IMR-90 (cell line): ENCODE data around the gene NBEA. TPM values are rescaled to one million over a fixed set of nuclear protein-coding genes. Genes with fewer than 3 reads are reported as not detected.

Experiments
- ATAC-seq: fragments of 200-7000 bp; cut with Tn5 transposase; 2 replicates; pipeline ENCODE4 v1.9.1; 2020; ENCODE audit warnings: low read depth, mild to moderate bottlenecking, moderate library complexity
- BruUV-seq: library from RNA; stranded (reverse); fragments of 400-500 nt; replicated peaks from 2 replicates; lab custom pipeline; 2021; lab: Mats Ljungman, UMichigan
- CTCF ChIA-PET: fragments of 300-600 bp; formaldehyde crosslinking; extraction: SDS; loops from one replicate; lab custom pipeline; 2021; ENCODE audit warnings: antibody characterized with exemption; lab: Yijun Ruan, JAX
- POLR2A ChIA-PET: fragments of 300-600 bp; sonication (Branson Sonifier 250); formaldehyde crosslinking; loops from one replicate; lab custom pipeline; 2022; ENCODE audit warnings: antibody characterized with exemption; ENCODE audit not compliant: unreplicated experiment; lab: Charles Lee
- DNase-seq: peaks from one replicate; pipeline ENCODE4 v3.0.0; 2013
- H2AFZ ChIP-seq: replicated peaks from 2 replicates; pipeline ENCODE3; 2013; ENCODE audit warnings: low read length, mild to moderate bottlenecking; ENCODE audit not compliant: poor library complexity
- H2AK5ac ChIP-seq: 2 replicates; pipeline ENCODE4 v1.6.1; 2013; ENCODE audit warnings: low read depth, low read length, inconsistent platforms
- H2AK9ac ChIP-seq: replicated peaks from 2 replicates; pipeline ENCODE3; 2013; ENCODE audit warnings: mild to moderate bottlenecking, low read depth, low read length, moderate library complexity; ENCODE audit not compliant: poor library complexity
- H2BK120ac ChIP-seq: 2 replicates; pipeline ENCODE4 v1.6.1; 2013; ENCODE audit warnings: low read depth, low read length, inconsistent platforms
- H2BK15ac ChIP-seq: 3 replicates; pipeline ENCODE4 v1.6.1; 2013; ENCODE audit warnings: low read depth, low read length, inconsistent platforms
- H2BK20ac ChIP-seq: 2 replicates; pipeline ENCODE4 v1.6.1; 2013; ENCODE audit warnings: low read depth, mild to moderate bottlenecking, inconsistent platforms, low read length, moderate library complexity
- H2BK5ac ChIP-seq: 2 replicates; pipeline ENCODE4 v1.6.1; 2013; ENCODE audit warnings: mild to moderate bottlenecking, low read depth, low read length, inconsistent platforms; ENCODE audit not compliant: poor library complexity, severe bottlenecking
- H3K14ac ChIP-seq: replicated peaks from 2 replicates; pipeline ENCODE4 v1.6.1; 2013; ENCODE audit warnings: low read depth, low read length, inconsistent platforms
- H3K18ac ChIP-seq: 2 replicates; pipeline ENCODE4 v1.6.1; 2013; ENCODE audit warnings: low read depth, low read length, control low read depth
- H3K23ac ChIP-seq: 2 replicates; pipeline ENCODE4 v1.6.1; 2013; ENCODE audit warnings: low read depth, low read length, inconsistent platforms
- H3K27ac ChIP-seq: 2 replicates; pipeline ENCODE4 v1.5.1; 2013; ENCODE audit warnings: mild to moderate bottlenecking, control low read depth, low read length; ENCODE audit not compliant: insufficient read depth
- H3K27me3 ChIP-seq: 2 replicates; pipeline ENCODE4 v1.6.1; 2013; ENCODE audit warnings: low read length; ENCODE audit not compliant: control insufficient read depth, insufficient read depth
- H3K36me3 ChIP-seq: 2 replicates; pipeline ENCODE4 v1.6.1; 2013; ENCODE audit warnings: low read length, mixed read lengths; ENCODE audit not compliant: control insufficient read depth, insufficient read depth
- H3K4ac ChIP-seq: 2 replicates; pipeline ENCODE4 v1.6.1; 2013; ENCODE audit warnings: low read depth, low read length, inconsistent platforms
- H3K4me1 ChIP-seq: 2 replicates; pipeline ENCODE4 v1.6.1; 2013; ENCODE audit warnings: low read length, mixed read lengths; ENCODE audit not compliant: control insufficient read depth, insufficient read depth
- H3K4me2 ChIP-seq: 2 replicates; pipeline ENCODE4 v1.6.1; 2013; ENCODE audit warnings: low read depth, mild to moderate bottlenecking, control low read depth, low read length, moderate library complexity
- H3K4me3 ChIP-seq: 2 replicates; pipeline ENCODE4 v1.5.1; 2013; ENCODE audit warnings: low read depth, mild to moderate bottlenecking, control low read depth, low read length, moderate library complexity; ENCODE audit not compliant: insufficient read depth
- H3K56ac ChIP-seq: 2 replicates; pipeline ENCODE4 v1.6.1; 2013; ENCODE audit warnings: low read length, inconsistent platforms; ENCODE audit not compliant: insufficient read depth; ENCODE audit errors: extremely low read depth
- H3K79me1 ChIP-seq, 2 experiments: 2 replicates each; pipeline ENCODE4 v1.6.1; 2013; ENCODE audit warnings: low read length in 2 of 2, inconsistent platforms in 1 of 2, low read depth in 1 of 2
- H3K9ac ChIP-seq: 2 replicates; pipeline ENCODE4 v1.6.1; 2013; ENCODE audit warnings: low read depth, low read length, control low read depth
- H3K9me1 ChIP-seq: 2 replicates; pipeline ENCODE4 v1.6.1; 2013; ENCODE audit warnings: low read length, inconsistent platforms; ENCODE audit not compliant: insufficient read depth
- H3K9me3 ChIP-seq: 2 replicates; pipeline ENCODE4 v1.6.1; 2013; ENCODE audit warnings: low read length; ENCODE audit not compliant: control insufficient read depth, insufficient read depth
- H4K20me1 ChIP-seq: 2 replicates; pipeline ENCODE4 v1.6.1; 2013; ENCODE audit warnings: low read length, inconsistent platforms; ENCODE audit not compliant: insufficient read depth
- H4K5ac ChIP-seq: 2 replicates; pipeline ENCODE4 v1.6.1; 2013; ENCODE audit warnings: mild to moderate bottlenecking, low read depth, low read length, control low read depth
- H4K8ac ChIP-seq, 2 experiments: 2 replicates each; pipeline ENCODE4 v1.6.1; 2013; ENCODE audit warnings: low read depth in 2 of 2, low read length in 2 of 2, control low read depth in 1 of 2, inconsistent platforms in 1 of 2
- H4K91ac ChIP-seq: 2 replicates; pipeline ENCODE4 v1.6.1; 2013; ENCODE audit warnings: low read depth, low read length, inconsistent platforms; ENCODE audit not compliant: insufficient read depth
- BHLHE40 ChIP-seq: fragments of 150-350 bp; IDR thresholded peaks from 2 replicates; pipeline ENCODE4 v1.6.1; 2016; ENCODE audit warnings: mild to moderate bottlenecking, low read depth, low read length
- CEBPB ChIP-seq: IDR thresholded peaks from 2 replicates; pipeline ENCODE4 v1.6.1; 2012; ENCODE audit warnings: low read depth, low read length, improper control_type of control experiment
- CHD1 ChIP-seq: IDR thresholded peaks from 2 replicates; pipeline ENCODE4 v1.6.1; 2012; ENCODE audit warnings: low read depth, low read length, improper control_type of control experiment
- CTCF ChIP-seq: conservative IDR thresholded peaks from 2 replicates; pipeline ENCODE4 v1.5.1; 2012; ENCODE audit warnings: mild to moderate bottlenecking, low read depth, low read length, improper control_type of control experiment
- ELK1 ChIP-seq: fragments of 150-350 bp; IDR thresholded peaks from 2 replicates; pipeline ENCODE4 v1.6.1; 2016; ENCODE audit warnings: low read depth, mild to moderate bottlenecking, low read length, moderate library complexity, borderline replicate concordance
- FOS ChIP-seq: fragments of 150-350 bp; IDR thresholded peaks from 2 replicates; pipeline ENCODE4 v1.6.1; 2016; ENCODE audit warnings: low read depth, low read length
- MAFK ChIP-seq: IDR thresholded peaks from 2 replicates; pipeline ENCODE4 v1.6.1; 2012; ENCODE audit warnings: low read depth, low read length, improper control_type of control experiment
- MAZ ChIP-seq: IDR thresholded peaks from 2 replicates; pipeline ENCODE4 v1.6.1; 2012; ENCODE audit warnings: low read depth, mild to moderate bottlenecking, low read length, improper control_type of control experiment, moderate library complexity, borderline replicate concordance
- MXI1 ChIP-seq: IDR thresholded peaks from 2 replicates; pipeline ENCODE4 v1.6.1; 2012; ENCODE audit warnings: low read depth, mild to moderate bottlenecking, low read length, moderate library complexity, borderline replicate concordance
- NFE2L2 ChIP-seq: fragments of 150-350 bp; IDR thresholded peaks from 2 replicates; pipeline ENCODE4 v1.6.1; 2016; ENCODE audit warnings: low read depth, mild to moderate bottlenecking, low read length
- POLR2A ChIP-seq: IDR thresholded peaks from 2 replicates; pipeline ENCODE4 v1.6.1; 2012; ENCODE audit warnings: mild to moderate bottlenecking, low read depth, low read length
- RAD21 ChIP-seq: IDR thresholded peaks from 2 replicates; pipeline ENCODE4 v1.6.1; 2012; ENCODE audit warnings: low read length, improper control_type of control experiment
- RCOR1 ChIP-seq: IDR thresholded peaks from 2 replicates; pipeline ENCODE4 v1.6.1; 2012; ENCODE audit warnings: mild to moderate bottlenecking, low read length, improper control_type of control experiment; ENCODE audit not compliant: insufficient replicate concordance
- RFX5 ChIP-seq: IDR thresholded peaks from 2 replicates; pipeline ENCODE4 v1.8.0; 2012; ENCODE audit warnings: low read depth, mild to moderate bottlenecking, low read length, moderate library complexity
- SMC3 ChIP-seq: fragments of 150-350 bp; IDR thresholded peaks from 2 replicates; pipeline ENCODE4 v1.6.1; 2016; ENCODE audit warnings: low read depth, mild to moderate bottlenecking, antibody characterized with exemption, low read length, moderate library complexity
- USF2 ChIP-seq: fragments of 150-350 bp; IDR thresholded peaks from 2 replicates; pipeline ENCODE4 v1.6.1; 2017; ENCODE audit warnings: mild to moderate bottlenecking, antibody characterized with exemption, low read length, low read depth
- WGBS, 2 experiments: methylation state at CpG; one replicate each; pipeline versions ENCODE4 v1.1.5 to v1.1.7; 2013; ENCODE audit warnings: missing lambda C conversion rate in 2 of 2; ENCODE audit not compliant: insufficient read length in 1 of 2; ENCODE audit errors: extremely low coverage in 2 of 2; 5-methylcytosine and 5-hydroxymethylcytosine counted together
- dilution Hi-C: fragments of 300-500 bp; cut with HindIII; formaldehyde crosslinking; loops from one replicate; pipeline ENCODE4 v1.14.3; 2018; ENCODE audit warnings: low sequenced_read_pairs; ENCODE audit not compliant: unreplicated experiment
- in situ Hi-C: fragments of 300-500 bp; cut with MboI; formaldehyde crosslinking; loops from 3 replicates; pipeline ENCODE4 v1.14.3; 2019; ENCODE audit warnings: low sequenced_read_pairs, inconsistent platforms, mixed read lengths
- intact Hi-C: fragments of 100-400 bp; cut with micrococcal nuclease; formaldehyde crosslinking; loops from 2 replicates; pipeline ENCODE4 v1.10.0; 2022
- polyA plus RNA-seq, 3 experiments: library from polyadenylated mRNA; depleted of rRNA; stranded (reverse); fragments of >200 nt; gene quantifications; 2 replicates each; pipeline ENCODE4 v1.2.3, GENCODE V29; 2012; ENCODE audit warnings: low replicate concordance in 1 of 3
- total RNA-seq: library from RNA; depleted of rRNA; stranded (reverse); fragments of >200 nt; gene quantifications from 2 replicates; pipeline ENCODE4 v1.2.3, GENCODE V29; 2012

Gene NBEA
- total and polyA plus RNA-seq, 2 of the 4 experiments (the other 2 are of a cell fraction), result 0.82 to 2.2 TPM

- DNase-seq (no peak), ATAC-seq (no peak)
- ChIA-PET CTCF (no interaction called here), POLR2A (no interaction called here)
- Histone ChIP-seq H3K4me2 (no peak overlapping the region), H2BK5ac (no peak overlapping the region), H3K79me1 (no peaks in the 10 kb centered on the region), H3K27me3 (peaks cover 50% of the 10 kb centered on the region), H3K9me1 (no peaks in the 10 kb centered on the region), H4K20me1 (no peaks in the 10 kb centered on the region), H4K91ac (no peak overlapping the region), H3K9me3 (peaks cover 6% of the 10 kb centered on the region; the same call in 1 of the 2 replicates), H3K23ac (no peak overlapping the region), H3K4me3 (no peak overlapping the region), H2BK15ac (no peak overlapping the region), H3K4ac (no peak overlapping the region), H2AK5ac (no peak overlapping the region), H3K4me1 (no peaks in the 10 kb centered on the region), H2BK20ac (no peak overlapping the region), H2AFZ (no peak overlapping the region), H3K36me3 (no peaks in the 10 kb centered on the region), H2BK120ac (no peak overlapping the region), H3K56ac (no peak overlapping the region), H2AK9ac (no peak overlapping the region), H3K18ac (no peak overlapping the region), H3K27ac (no peak overlapping the region), H3K14ac (no peak overlapping the region), H4K8ac (no peak overlapping the region), H4K5ac (no peak overlapping the region), H3K9ac (no peak overlapping the region)
- WGBS, 2 experiments, result no CpG with 5 or more reads among the region's 7 CpGs
- intact Hi-C loops (loop anchor here (10.0 kb wide), 2 partner anchors 252 to 482 kb away; no protein-coding TSS in a partner anchor), in situ Hi-C loops (no loop called here), dilution Hi-C loops (no loop called here)
- TF ChIP-seq NFE2L2 (no peak), MAZ (no peak), MXI1 (no peak), CEBPB (no peak), CTCF (no peak), USF2 (no peak), RCOR1 (no peak), ELK1 (no peak), FOS (no peak), CHD1 (no peak), BHLHE40 (no peak), MAFK (no peak), SMC3 (no peak), RFX5 (no peak), RAD21 (no peak), POLR2A (no peak)
- no TSS peak for BruUV-seq
Measured at GRCh38 chr13:35472323-35472881, 530.3 kb downstream of the NBEA start.
